Activated naive CD4-positive, alpha-beta T cell treated with anti-CD3 and anti-CD28 coated beads, Interleukin-2, amount 10 ng/mL, durations not matched to agents 7 days and 5 days (primary cell): ENCODE results near the gene STK39.

ENCODE experiments used
- CTCF ChIA-PET: fragments of 350-600 bp; sonication (Branson Sonifier 250); formaldehyde crosslinking; loops from one replicate; lab custom pipeline; 2021; ENCODE audit warnings: antibody characterized with exemption; lab: Charles Lee
- DNase-seq: peaks from one replicate; pipeline ENCODE4 v3.0.0-alpha.2; 2020
- H3K27ac Mint-ChIP-seq: one replicate; pipeline ENCODE4 v1.8.0; 2021; ENCODE audit warnings: mild to moderate bottlenecking, moderate library complexity, mixed read lengths
- H3K27me3 Mint-ChIP-seq: one replicate; pipeline ENCODE4 v1.8.0; 2021; ENCODE audit warnings: mild to moderate bottlenecking, mixed read lengths
- H3K36me3 Mint-ChIP-seq: one replicate; pipeline ENCODE4 v1.8.0; 2021; ENCODE audit warnings: mixed read lengths
- H3K4me1 Mint-ChIP-seq: one replicate; pipeline ENCODE4 v1.8.0; 2021; ENCODE audit warnings: mixed read lengths
- H3K4me3 Mint-ChIP-seq: one replicate; pipeline ENCODE4 v1.8.0; 2021; ENCODE audit warnings: mild to moderate bottlenecking, moderate library complexity, mixed read lengths
- H3K9me3 Mint-ChIP-seq: one replicate; pipeline ENCODE4 v1.8.0; 2021; ENCODE audit warnings: mixed read lengths

STK39 gene

DNA sequence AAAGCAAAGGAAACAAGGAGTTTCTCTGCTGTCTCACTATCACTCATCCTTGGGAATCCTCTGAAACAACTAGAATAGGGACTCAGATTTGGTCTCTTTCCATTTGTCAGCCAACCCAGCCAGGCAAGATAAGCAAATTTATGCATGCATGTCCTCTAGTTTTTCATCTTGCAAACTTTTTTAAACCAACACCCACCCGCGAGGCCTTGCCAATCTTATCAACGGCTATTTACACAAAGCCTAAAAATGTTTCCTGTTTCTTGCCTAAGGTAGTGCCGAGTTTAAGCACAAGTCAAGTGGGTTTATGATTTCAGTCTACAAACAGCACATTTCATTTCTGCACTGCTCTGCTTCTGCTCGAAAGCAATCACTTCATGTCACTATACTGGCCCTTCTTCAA, 240.9 kb downstream of the STK39 start:
- CTCF ChIA-PET: no interaction called here
- Mint-ChIP-seq H3K36me3 (peaks cover 31% of the 10 kb centered on the region), H3K4me3 (no peak overlapping the region), H3K27me3 (no peaks in the 10 kb centered on the region), H3K27ac (no peak overlapping the region), H3K4me1 (peaks cover 13% of the 10 kb centered on the region), H3K9me3 (peaks cover 3% of the 10 kb centered on the region)
- DNase-seq: no peak

DNA sequence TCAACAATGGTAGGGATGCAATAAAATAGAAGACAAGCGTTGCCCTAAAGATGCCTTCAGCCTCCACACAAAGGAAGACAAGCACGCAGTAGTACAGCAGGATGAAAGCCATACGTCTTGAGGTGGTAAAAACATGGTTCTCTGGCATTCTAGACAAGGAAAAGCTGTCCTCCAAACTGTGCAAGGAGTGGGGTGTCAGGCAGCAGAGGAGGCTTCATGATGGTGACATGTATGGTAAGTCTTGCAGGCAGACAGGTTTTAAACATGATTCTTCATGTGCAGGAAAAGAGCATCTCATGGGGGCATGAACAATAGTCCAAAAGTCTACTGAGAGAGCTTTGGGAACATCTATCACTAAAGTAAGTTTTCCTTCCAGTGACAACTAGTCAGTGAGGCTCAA, 241.8 kb downstream of the STK39 start:
- H3K27ac Mint-ChIP-seq: no peak overlapping the region
- peaks cover 32% of the 10 kb centered on the region for H3K36me3 Mint-ChIP-seq
- peaks cover 3% of the 10 kb centered on the region for H3K9me3 Mint-ChIP-seq
- H3K27me3 Mint-ChIP-seq: no peaks in the 10 kb centered on the region
- H3K4me1 Mint-ChIP-seq: peaks cover 15% of the 10 kb centered on the region
- H3K4me3 Mint-ChIP-seq: no peak overlapping the region
- no peak for DNase-seq
- CTCF ChIA-PET: no interaction called here

DNA sequence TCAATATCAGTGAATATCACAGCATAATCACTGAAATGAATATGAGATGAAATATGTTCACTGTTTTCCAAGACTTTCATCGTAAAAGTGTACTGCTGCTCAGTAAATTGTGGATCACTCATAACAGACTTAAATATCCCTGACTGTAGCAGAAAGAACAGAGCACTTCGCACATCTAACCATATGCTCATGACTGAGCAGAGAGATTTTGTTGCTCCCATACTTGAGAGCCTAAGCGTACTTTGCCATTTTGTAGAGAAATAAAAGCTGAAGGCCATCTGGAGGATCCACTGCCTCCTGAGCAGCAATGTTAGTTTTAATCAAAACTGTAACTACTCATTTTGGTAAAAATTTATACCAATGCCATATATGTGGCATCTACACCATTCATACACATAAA, 243.5 kb downstream of the STK39 start:
- Mint-ChIP-seq H3K36me3 (peaks cover 35% of the 10 kb centered on the region), H3K4me1 (peaks cover 15% of the 10 kb centered on the region), H3K27me3 (no peaks in the 10 kb centered on the region), H3K9me3 (peaks cover 5% of the 10 kb centered on the region), H3K4me3 (no peak overlapping the region), H3K27ac (no peak overlapping the region)
- DNase-seq: no peak
- CTCF ChIA-PET: no interaction called here

GRCh38 chr2:168002021-168002553, 245.3 kb downstream of the STK39 start:
- Mint-ChIP-seq H3K4me1 (peaks cover 15% of the 10 kb centered on the region), H3K9me3 (peaks cover 5% of the 10 kb centered on the region), H3K27ac (peak overlapping the region; percentile 9), H3K36me3 (peaks cover 30% of the 10 kb centered on the region), H3K27me3 (no peaks in the 10 kb centered on the region), H3K4me3 (no peak overlapping the region)
- CTCF ChIA-PET: no interaction called here
- no peak for DNase-seq

DNA sequence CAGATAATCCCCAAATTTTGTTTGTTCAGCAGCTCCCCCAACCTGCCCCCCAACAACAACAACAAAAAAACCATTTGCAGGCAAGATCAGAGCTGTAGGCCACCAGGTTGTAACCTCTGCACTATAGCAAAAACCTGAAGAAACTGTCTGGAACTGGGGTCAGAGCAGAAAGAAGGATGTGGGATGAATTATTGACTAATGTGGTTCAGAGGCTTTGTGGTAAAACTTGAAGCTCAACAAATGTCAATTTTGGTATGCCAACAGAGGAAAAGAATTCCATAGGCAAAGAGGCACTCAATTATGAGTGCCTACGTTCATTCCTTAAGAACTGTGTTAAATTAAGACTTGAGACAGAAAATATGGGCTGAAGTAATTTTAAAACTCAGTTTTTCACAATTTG, 255.1 kb downstream of the STK39 start:
- Mint-ChIP-seq H3K4me1 (peaks cover 8% of the 10 kb centered on the region), H3K36me3 (peaks cover 5% of the 10 kb centered on the region), H3K4me3 (no peak overlapping the region), H3K27me3 (no peaks in the 10 kb centered on the region), H3K27ac (no peak overlapping the region), H3K9me3 (no peaks in the 10 kb centered on the region)
- no peak for DNase-seq
- CTCF ChIA-PET: no interaction called here

- H3K36me3 Mint-ChIP-seq: no peaks in the 10 kb centered on the region
- DNase-seq: no peak
- peaks cover 8% of the 10 kb centered on the region for H3K4me1 Mint-ChIP-seq
- no peaks in the 10 kb centered on the region for H3K9me3 Mint-ChIP-seq
- no peaks in the 10 kb centered on the region for H3K27me3 Mint-ChIP-seq
- no peak overlapping the region for H3K4me3 Mint-ChIP-seq
- no peak overlapping the region for H3K27ac Mint-ChIP-seq
- CTCF ChIA-PET: no interaction called here
These were observed 257.3 kb downstream of the STK39 start for GRCh38 chr2:167990062-167990461.

DNA sequence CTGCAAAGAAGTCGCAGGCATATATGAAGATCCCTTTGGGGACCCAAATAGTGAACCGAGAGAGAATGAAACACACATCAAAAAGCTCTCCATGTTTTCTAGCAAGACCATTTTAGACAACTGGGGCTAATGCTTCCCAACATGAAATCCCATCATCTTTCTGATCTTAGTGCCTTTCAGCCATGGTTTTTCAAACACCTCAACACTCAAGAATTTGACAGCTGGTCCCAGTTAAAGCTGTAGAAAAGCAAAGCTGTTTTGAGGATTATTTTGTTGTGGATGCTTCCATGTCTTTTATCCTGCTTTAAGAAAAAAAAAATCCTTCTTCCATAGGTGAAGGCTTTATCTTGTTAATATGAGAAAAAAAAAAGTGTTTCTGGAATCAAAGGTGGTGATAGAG, 259.1 kb downstream of the STK39 start:
- Mint-ChIP-seq H3K9me3 (no peaks in the 10 kb centered on the region), H3K4me1 (peaks cover 8% of the 10 kb centered on the region), H3K27me3 (no peaks in the 10 kb centered on the region), H3K36me3 (no peaks in the 10 kb centered on the region), H3K27ac (no peak overlapping the region), H3K4me3 (no peak overlapping the region)
- CTCF ChIA-PET: no interaction called here
- DNase-seq: no peak

DNA sequence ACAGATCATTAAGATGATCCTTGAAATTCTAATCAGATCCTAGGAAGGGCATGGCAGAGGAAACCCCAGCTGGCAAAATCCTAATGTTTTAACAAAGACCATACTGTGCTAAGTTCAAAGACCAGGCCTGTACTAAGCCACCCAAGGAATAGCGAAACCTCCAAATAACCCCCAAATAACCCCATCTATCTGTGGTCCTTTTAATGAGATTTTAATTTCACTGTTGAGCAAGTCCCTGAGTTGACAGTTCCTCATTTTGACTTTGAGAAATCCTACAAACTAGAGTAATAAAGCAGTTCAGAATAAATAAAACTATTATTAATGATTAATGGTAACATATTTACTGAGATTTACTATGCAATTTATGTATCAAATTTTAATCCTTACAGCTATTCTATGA, 259.8 kb downstream of the STK39 start:
- DNase-seq: no peak
- Mint-ChIP-seq H3K4me3 (no peak overlapping the region), H3K4me1 (peaks cover 8% of the 10 kb centered on the region), H3K9me3 (no peaks in the 10 kb centered on the region), H3K27me3 (no peaks in the 10 kb centered on the region), H3K27ac (no peak overlapping the region), H3K36me3 (peaks cover 3% of the 10 kb centered on the region)
- CTCF ChIA-PET: no interaction called here

GRCh38 chr2:167987026-167987425, 260.4 kb downstream of the STK39 start:
- Mint-ChIP-seq H3K9me3 (no peaks in the 10 kb centered on the region), H3K4me1 (peaks cover 3% of the 10 kb centered on the region), H3K27ac (no peak overlapping the region), H3K36me3 (peaks cover 3% of the 10 kb centered on the region), H3K27me3 (no peaks in the 10 kb centered on the region), H3K4me3 (no peak overlapping the region)
- CTCF ChIA-PET: no interaction called here
- DNase-seq: no peak

DNA sequence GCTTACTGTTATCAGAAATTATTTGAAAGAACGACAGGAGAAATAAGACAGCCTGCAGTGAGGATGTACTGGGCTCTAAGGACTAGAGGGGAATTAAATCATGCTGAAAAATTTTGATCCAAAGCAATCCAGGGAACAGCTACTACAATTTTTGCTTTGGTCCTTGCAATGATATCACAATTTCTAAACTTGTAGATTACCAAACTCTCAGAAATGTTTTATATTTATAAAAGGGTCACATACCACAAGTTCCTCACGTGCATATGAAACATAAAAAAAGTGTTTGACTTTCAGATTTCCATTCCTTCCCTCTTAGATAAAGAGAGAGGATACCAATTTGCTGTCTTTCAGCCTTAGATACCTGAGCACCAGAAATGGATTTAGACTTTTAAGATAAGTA, 261.2 kb downstream of the STK39 start:
- CTCF ChIA-PET: no interaction called here
- H3K36me3 Mint-ChIP-seq: peaks cover 3% of the 10 kb centered on the region
- no peaks in the 10 kb centered on the region for H3K9me3 Mint-ChIP-seq
- H3K4me3 Mint-ChIP-seq: no peak overlapping the region
- H3K27ac Mint-ChIP-seq: no peak overlapping the region
- DNase-seq: no peak
- H3K27me3 Mint-ChIP-seq: no peaks in the 10 kb centered on the region
- no peaks in the 10 kb centered on the region for H3K4me1 Mint-ChIP-seq

DNA sequence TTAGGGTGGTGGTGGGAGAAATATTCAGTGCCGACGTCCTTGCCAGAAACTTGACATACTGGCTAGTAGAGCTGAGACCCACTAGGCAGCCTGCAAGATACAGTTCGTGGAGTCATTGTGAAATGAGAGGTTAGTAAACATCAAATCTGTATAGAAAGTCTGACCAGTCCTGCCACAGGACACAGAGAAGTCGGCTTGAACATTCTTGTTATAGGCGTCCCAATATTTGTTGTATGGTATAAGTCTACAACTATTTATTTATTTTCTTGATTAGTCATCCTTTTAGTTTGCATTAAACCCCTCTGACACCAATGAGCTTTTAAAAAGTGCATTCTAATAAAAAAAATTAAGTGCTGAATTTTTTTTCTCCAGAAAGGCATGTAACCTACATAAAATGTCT, 265.4 kb downstream of the STK39 start:
- CTCF ChIA-PET: no interaction called here
- H3K27ac Mint-ChIP-seq: no peak overlapping the region
- no peaks in the 10 kb centered on the region for H3K4me1 Mint-ChIP-seq
- H3K4me3 Mint-ChIP-seq: no peak overlapping the region
- H3K9me3 Mint-ChIP-seq: no peaks in the 10 kb centered on the region
- peaks cover 7% of the 10 kb centered on the region for H3K36me3 Mint-ChIP-seq
- no peak for DNase-seq
- no peaks in the 10 kb centered on the region for H3K27me3 Mint-ChIP-seq

DNA sequence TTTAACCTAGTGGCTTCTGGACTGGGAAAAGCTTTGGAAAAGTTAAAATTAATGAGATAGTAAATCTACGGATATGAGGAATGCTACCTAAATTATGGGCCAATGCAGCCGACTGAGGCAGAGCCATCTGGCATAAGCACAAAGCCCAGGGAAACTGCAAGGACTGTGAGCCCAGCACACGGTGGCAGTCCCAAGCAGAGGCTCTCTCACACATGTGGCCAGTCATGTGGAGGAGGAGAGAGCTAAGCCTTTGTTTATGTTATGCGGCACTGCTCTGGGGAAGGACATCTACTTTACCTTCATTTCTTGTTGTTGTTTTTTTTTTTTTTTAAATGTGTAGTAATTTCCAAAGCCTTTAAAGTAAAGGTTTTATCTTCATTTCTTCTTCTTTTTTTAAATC, 267.0 kb downstream of the STK39 start:
- H3K27me3 Mint-ChIP-seq: no peaks in the 10 kb centered on the region
- no peak overlapping the region for H3K27ac Mint-ChIP-seq
- CTCF ChIA-PET: no interaction called here
- DNase-seq: no peak
- peaks cover 15% of the 10 kb centered on the region for H3K36me3 Mint-ChIP-seq
- H3K4me1 Mint-ChIP-seq: no peaks in the 10 kb centered on the region
- H3K9me3 Mint-ChIP-seq: peaks cover 3% of the 10 kb centered on the region
- H3K4me3 Mint-ChIP-seq: no peak overlapping the region

DNA sequence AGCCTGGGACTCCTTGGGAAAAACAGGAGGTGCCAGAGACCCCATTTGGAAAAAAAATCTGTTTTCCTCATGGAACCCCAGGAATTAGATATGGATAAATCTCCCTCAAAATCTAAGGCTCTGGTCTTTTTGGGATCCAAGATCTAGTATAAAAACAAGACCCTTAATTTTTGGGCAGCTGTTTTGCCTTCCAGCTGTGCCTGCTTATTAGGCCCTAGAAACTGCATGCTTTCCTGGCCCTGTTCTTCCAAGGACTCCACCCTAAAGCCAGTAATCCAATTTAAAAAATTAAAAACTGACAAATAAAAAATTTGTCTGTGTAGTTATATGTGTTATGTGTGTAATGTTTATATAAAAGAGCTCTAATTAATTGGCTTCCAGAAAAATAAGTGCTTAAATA, 274.6 kb downstream of the STK39 start:
- no peaks in the 10 kb centered on the region for H3K4me1 Mint-ChIP-seq
- no peaks in the 10 kb centered on the region for H3K27me3 Mint-ChIP-seq
- peaks cover 29% of the 10 kb centered on the region for H3K36me3 Mint-ChIP-seq
- CTCF ChIA-PET: interaction anchor here (1.0 kb wide), 1 partner anchor 144 kb away, joined by 3 read pairs; no protein-coding TSS in a partner anchor
- H3K27ac Mint-ChIP-seq: no peak overlapping the region
- H3K9me3 Mint-ChIP-seq: peaks cover 22% of the 10 kb centered on the region
- DNase-seq: no peak
- no peak overlapping the region for H3K4me3 Mint-ChIP-seq

GRCh38 chr2:167972020-167972419, 275.4 kb downstream of the STK39 start:
- Mint-ChIP-seq H3K27ac (no peak overlapping the region), H3K4me1 (no peaks in the 10 kb centered on the region), H3K9me3 (peaks cover 22% of the 10 kb centered on the region), H3K4me3 (no peak overlapping the region), H3K27me3 (no peaks in the 10 kb centered on the region), H3K36me3 (peaks cover 29% of the 10 kb centered on the region)
- CTCF ChIA-PET: no interaction called here
- no peak for DNase-seq

DNA sequence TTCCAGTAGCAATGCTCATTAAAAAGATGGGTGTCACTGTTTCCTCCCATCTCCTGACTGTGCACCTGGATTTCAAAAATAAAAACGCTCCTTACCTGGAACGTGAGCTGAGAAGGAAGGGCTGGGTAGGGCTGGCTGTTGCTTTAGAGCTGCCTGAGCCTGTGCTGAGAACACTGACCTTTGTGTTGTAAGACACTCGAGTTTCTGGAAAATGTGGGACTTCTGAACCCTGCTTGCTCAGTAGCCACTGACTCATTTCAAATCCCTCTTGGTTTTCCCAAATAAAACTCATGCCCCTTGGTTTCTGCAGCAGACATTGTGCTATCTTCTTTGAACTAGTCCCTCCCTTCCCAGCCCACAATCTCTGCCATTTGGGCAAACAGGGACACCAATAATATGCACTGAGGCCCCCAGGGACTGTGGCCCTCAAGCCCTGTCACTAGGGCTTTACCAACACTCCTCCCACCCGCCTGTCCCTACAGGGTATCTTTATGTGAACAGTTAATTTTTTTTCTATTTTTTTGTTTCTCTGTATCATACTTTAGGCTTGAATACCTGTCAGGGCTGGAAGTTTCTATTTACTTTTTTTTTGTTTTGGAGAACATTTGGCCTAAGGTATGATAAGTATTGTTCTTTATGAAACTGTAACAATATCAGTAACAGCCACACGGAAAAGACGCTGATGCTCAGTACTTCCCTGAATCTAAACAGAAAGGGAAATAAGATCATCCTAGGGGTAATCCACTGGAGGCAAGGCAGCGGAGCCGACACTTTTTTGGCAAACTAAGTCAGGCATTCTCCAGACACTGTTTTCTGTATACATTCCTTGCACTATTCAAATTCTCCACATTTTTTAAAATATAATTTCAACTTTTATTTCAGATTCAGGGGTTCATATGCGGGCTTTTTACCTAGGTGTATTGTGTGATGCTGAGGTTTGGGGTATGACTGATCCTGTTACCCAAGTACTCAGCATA, 280.2 kb downstream of the STK39 start:
- DNase-seq: no peak
- CTCF ChIA-PET: interaction anchor here (0.6 to 1.4 kb wide), 2 partner anchors 152 to 316 kb away, joined by 3 to 6 read pairs; no protein-coding TSS in a partner anchor
- Mint-ChIP-seq H3K27ac (no peak overlapping the region), H3K9me3 (peaks cover 9% of the 10 kb centered on the region), H3K36me3 (peaks cover 20% of the 10 kb centered on the region), H3K27me3 (no peaks in the 10 kb centered on the region), H3K4me3 (no peak overlapping the region), H3K4me1 (no peaks in the 10 kb centered on the region)
